K562 (cell line): Measurements from ENCODE around the gene INTS12. TPM values are rescaled to one million over a fixed set of nuclear protein-coding genes. Genes with fewer than 3 reads are reported as not detected.

Experiments
- ATAC-seq: fragments of 200-7000 bp; cut with Tn5 transposase; 3 replicates; pipeline ENCODE4 v1.9.1; 2020; ENCODE audit warnings: moderate library complexity
- BruUV-seq: library from RNA; stranded (reverse); fragments of 400-500 nt; replicated peaks from 2 replicates; lab custom pipeline; 2021; lab: Mats Ljungman, UMichigan
- CTCF ChIA-PET: fragments of 300-600 bp; formaldehyde crosslinking; extraction: SDS; loops from one replicate; lab custom pipeline; 2021; ENCODE audit warnings: low intra/inter-chr PET ratio; lab: Yijun Ruan, JAX
- POLR2A ChIA-PET: fragments of 300-600, 350-650 bp; sonication (Branson Sonifier 250); formaldehyde crosslinking; extraction: SDS; loops from one replicate; lab custom pipeline; 2021; ENCODE audit warnings: antibody characterized with exemption, inconsistent platforms; lab: Yijun Ruan, JAX
- DNase-seq, 4 experiments: peaks; one replicate each; pipeline versions ENCODE4 v3.0.0 to v3.0.0-alpha.2; 2011 to 2018; ENCODE audit warnings: low spot score in 3 of 4, mixed read lengths in 3 of 4; ENCODE audit errors: extremely low read depth in 1 of 4
- FAIRE-seq: peaks from 2 replicates; lab custom pipeline; 2011; peaks lifted over from hg19 to GRCh38; lab: Jason Lieb, UNC
- H2AFZ ChIP-seq: 2 replicates; pipeline ENCODE4 v1.6.0; 2011; ENCODE audit warnings: low read depth, low read length, control low read depth, inconsistent platforms
- H3K27ac ChIP-seq: fragments of 200-600 bp; 3 replicates; pipeline ENCODE4 v1.8.0; 2011; ENCODE audit warnings: low read depth, mild to moderate bottlenecking, control low read depth, inconsistent platforms, low read length, moderate library complexity, mixed read lengths; ENCODE audit errors: extremely low read depth
- H3K27me3 ChIP-seq, 2 experiments: fragments of 300-600 bp in 1 of 2; 2 replicates in 1 of 2; 3 replicates in 1 of 2; pipeline versions ENCODE4 v1.6.0 to v1.8.0; 2011; ENCODE audit warnings: inconsistent platforms in 2 of 2, low read length in 2 of 2, mild to moderate bottlenecking in 1 of 2, mixed read lengths in 1 of 2, moderate library complexity in 1 of 2; ENCODE audit not compliant: control insufficient read depth in 2 of 2, insufficient read depth in 2 of 2
- H3K36me3 ChIP-seq: fragments of 300-600 bp; 3 replicates; pipeline ENCODE4 v1.8.0; 2011; ENCODE audit warnings: mild to moderate bottlenecking, low read length, inconsistent platforms; ENCODE audit not compliant: control insufficient read depth, insufficient read depth
- H3K4me1 ChIP-seq, 2 experiments: fragments of 200-600 bp in 1 of 2; replicated peaks in 1 of 2; 2 replicates in 1 of 2; 3 replicates in 1 of 2; pipeline versions ENCODE4 v1.5.1 to v1.8.0; 2011; ENCODE audit warnings: inconsistent platforms in 2 of 2, low read length in 2 of 2, mild to moderate bottlenecking in 1 of 2, mixed read lengths in 1 of 2, moderate library complexity in 1 of 2; ENCODE audit not compliant: control insufficient read depth in 2 of 2, insufficient read depth in 2 of 2
- H3K4me2 ChIP-seq: 2 replicates; pipeline ENCODE4 v1.6.1; 2011; ENCODE audit warnings: low read length, control low read depth, inconsistent platforms, mixed read lengths; ENCODE audit not compliant: insufficient read depth
- H3K4me3 ChIP-seq: fragments of 200-600 bp; sonication (generic), shearing (Covaris generic); 2 replicates; pipeline ENCODE4 v1.5.1; 2016; ENCODE audit warnings: control low read depth, inconsistent platforms
- H3K79me2 ChIP-seq: fragments of 200-600 bp; 3 replicates; pipeline ENCODE4 v1.8.0; 2011; ENCODE audit warnings: low read length, inconsistent platforms; ENCODE audit not compliant: control insufficient read depth, insufficient read depth
- H3K9ac ChIP-seq, 2 experiments: 2 replicates each; pipeline versions ENCODE4 v1.6.0 to v1.6.1; 2011; ENCODE audit warnings: low read depth in 2 of 2, low read length in 2 of 2, control low read depth in 1 of 2, inconsistent platforms in 1 of 2, mild to moderate bottlenecking in 1 of 2, mixed read lengths in 1 of 2; ENCODE audit not compliant: insufficient read depth in 1 of 2
- H3K9me1 ChIP-seq: one replicate; pipeline ENCODE4 v1.6.0; 2011; ENCODE audit warnings: inconsistent platforms, mild to moderate bottlenecking, low read length, moderate library complexity; ENCODE audit not compliant: control insufficient read depth, insufficient read depth
- H3K9me3 ChIP-seq: replicated peaks from 2 replicates; pipeline ENCODE4 v1.5.1; 2011; ENCODE audit warnings: low read depth, low read length, inconsistent platforms; ENCODE audit not compliant: control insufficient read depth, insufficient read depth
- H4K20me1 ChIP-seq: replicated peaks from 2 replicates; pipeline ENCODE4 v1.6.1; 2011; ENCODE audit warnings: low read length, inconsistent platforms, mixed read lengths; ENCODE audit not compliant: control insufficient read depth, insufficient read depth
- CC2D1A ChIP-seq: fragments of 450-650 bp; IDR thresholded peaks from 2 replicates; pipeline ENCODE4 v1.6.1; 2017; ENCODE audit warnings: mild to moderate bottlenecking
- CTBP1 ChIP-seq: fragments of 450-650 bp; IDR thresholded peaks from 2 replicates; pipeline ENCODE4 v1.6.1; 2016; ENCODE audit warnings: borderline replicate concordance
- EZH2 ChIP-seq: IDR thresholded peaks from 2 replicates; pipeline ENCODE4 v1.6.1; 2012; ENCODE audit warnings: low read depth, mild to moderate bottlenecking, inconsistent platforms, low read length, borderline replicate concordance
- RFX7 ChIP-seq: fragments of 250-450 bp; sonication (Bioruptor Pico); IDR thresholded peaks from 2 replicates; pipeline ENCODE4 v1.5.1; 2021; ENCODE audit warnings: mild to moderate bottlenecking
- ZNF24 ChIP-seq: fragments of 450-650 bp; IDR thresholded peaks from 2 replicates; pipeline ENCODE4 v1.6.1; 2016
- in situ Hi-C: fragments of 300-500 bp; cut with MboI; formaldehyde crosslinking; loops from 4 replicates; pipeline ENCODE4 v1.15.0; 2018; ENCODE audit warnings: inconsistent platforms, mixed read lengths
- intact Hi-C: fragments of 100-400 bp; cut with micrococcal nuclease; formaldehyde crosslinking; loops from 2 replicates; pipeline ENCODE4 v1.14.2; 2022
- polyA plus RNA-seq, 8 experiments: library from polyadenylated mRNA; depleted of rRNA in 4 of 8; stranded (reverse) in 5 of 8; unstranded in 3 of 8; fragments of >200 nt; fragmentation: Nextera tagmentation in 2 of 8; fragmentation: Illumina TruSeq in 1 of 8; extraction: Ambion mirVana in 2 of 8; extraction: Trizol in 1 of 8; gene quantifications; 2 replicates each; pipeline versions ENCODE4 v1.2.1 to v1.2.3, GENCODE V29; 2011 to 2014; ENCODE audit warnings: inconsistent platforms in 1 of 8, missing spikeins in 1 of 8
- total RNA-seq, 7 experiments: library from RNA; depleted of rRNA in 6 of 7; stranded (reverse); fragments of >200 nt in 6 of 7; fragmentation: Illumina TruSeq in 2 of 7; extraction: Trizol in 2 of 7; gene quantifications; 2 replicates each; pipeline versions ENCODE4 v1.2.1 to v1.2.3, GENCODE V29; 2011 to 2021; ENCODE audit warnings: low replicate concordance in 1 of 7
- TF ChIP-seq, protein P1 (sequence below): fragments of 250-450 bp; sonication (Bioruptor Pico); IDR thresholded peaks from 2 replicates; pipeline ENCODE4 v1.4.0; 2020; ENCODE audit warnings: borderline replicate concordance

INTS12 gene
- total and polyA plus RNA-seq, 9 of the 15 experiments (the other 6 are each of a cell fraction or from before 2014, with no cell fraction given) = 24.5 to 82.9 (median 41.2) TPM

DNA sequence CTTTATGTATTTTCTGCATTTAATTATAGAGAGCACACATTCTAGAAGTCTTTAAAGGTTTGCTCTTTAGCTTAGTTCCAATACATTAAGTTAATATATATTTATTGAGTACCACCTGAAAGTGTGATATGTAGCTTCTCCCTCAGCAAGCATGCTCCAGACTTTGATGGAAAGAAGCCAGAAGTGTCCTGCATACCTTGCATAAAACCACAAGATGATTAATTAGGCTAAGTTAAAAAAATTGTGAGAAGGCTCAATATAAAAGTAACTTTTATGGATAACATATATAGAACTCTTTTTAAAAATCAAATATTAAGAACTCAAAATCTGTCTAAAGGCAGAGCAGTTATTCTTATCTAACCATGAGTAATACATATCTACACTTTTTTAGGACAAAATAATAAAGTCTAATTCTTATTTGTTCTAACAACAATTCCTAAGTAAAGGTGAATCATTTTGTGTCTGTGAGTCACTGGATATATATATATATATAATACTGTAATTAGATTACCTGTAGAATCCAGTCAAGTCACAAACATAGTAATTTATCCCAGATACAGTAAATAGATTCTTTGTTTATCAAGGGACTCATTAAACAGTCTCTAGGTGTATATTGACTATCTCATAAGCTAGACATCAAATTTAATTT lies 51.2 kb downstream of the INTS12 start:
- CTCF ChIA-PET = no interaction called here
- H3K27me3 ChIP-seq = peaks cover 0 to 4% of the 10 kb centered on the region in 2 experiments; a peak in 2 of 5 replicates
- no peak overlapping the region for H3K9ac ChIP-seq
- H3K9me1 ChIP-seq = no peaks in the 10 kb centered on the region
- no peaks in the 10 kb centered on the region for H3K79me2 ChIP-seq
- no peak for FAIRE-seq
- H3K4me1 ChIP-seq = no peaks in the 10 kb centered on the region
- no peak overlapping the region for H3K4me3 ChIP-seq
- no peak for DNase-seq
- no peak overlapping the region for H3K4me2 ChIP-seq
- no peaks in the 10 kb centered on the region for H3K9me3 ChIP-seq
- H2AFZ ChIP-seq = no peak overlapping the region
- intact Hi-C loops (no loop called here), in situ Hi-C loops (no loop called here)
- no peaks in the 10 kb centered on the region for H3K36me3 ChIP-seq
- no TSS peak for BruUV-seq
- POLR2A ChIA-PET = no interaction called here
- TF ChIP-seq CTBP1 (no peak), ZNF24 (no peak), CC2D1A (no peak), RFX7 (CRISPR knock-in tag) (no peak), EZH2 (no peak)
- TF ChIP-seq, protein P1, sequence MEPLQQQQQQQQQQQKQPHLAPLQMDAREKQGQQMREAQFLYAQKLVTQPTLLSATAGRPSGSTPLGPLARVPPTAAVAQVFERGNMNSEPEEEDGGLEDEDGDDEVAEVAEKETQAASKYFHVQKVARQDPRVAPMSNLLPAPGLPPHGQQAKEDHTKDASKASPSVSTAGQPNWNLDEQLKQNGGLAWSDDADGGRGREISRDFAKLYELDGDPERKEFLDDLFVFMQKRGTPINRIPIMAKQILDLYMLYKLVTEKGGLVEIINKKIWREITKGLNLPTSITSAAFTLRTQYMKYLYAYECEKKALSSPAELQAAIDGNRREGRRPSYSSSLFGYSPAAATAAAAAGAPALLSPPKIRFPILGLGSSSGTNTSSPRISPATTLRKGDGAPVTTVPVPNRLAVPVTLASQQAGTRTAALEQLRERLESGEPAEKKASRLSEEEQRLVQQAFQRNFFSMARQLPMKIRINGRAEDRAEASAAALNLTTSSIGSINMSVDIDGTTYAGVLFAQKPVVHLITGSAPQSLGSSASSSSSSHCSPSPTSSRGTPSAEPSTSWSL (CRISPR knock-in tag) = no peak
- no peaks in the 10 kb centered on the region for H4K20me1 ChIP-seq
- H3K27ac ChIP-seq = no peak overlapping the region
- ATAC-seq = no peak
